Measurements from ENCODE around the gene LRCH1. TPM values are rescaled to one million over a fixed set of nuclear protein-coding genes. Genes with fewer than 3 reads are reported as not detected.
A peak's percentile ranks its signal among the peaks of the same experiment; 100 is the strongest.

Gene LRCH1
- total RNA-seq, 1 donor from 2014 or later, result 19.3 TPM

DNA sequence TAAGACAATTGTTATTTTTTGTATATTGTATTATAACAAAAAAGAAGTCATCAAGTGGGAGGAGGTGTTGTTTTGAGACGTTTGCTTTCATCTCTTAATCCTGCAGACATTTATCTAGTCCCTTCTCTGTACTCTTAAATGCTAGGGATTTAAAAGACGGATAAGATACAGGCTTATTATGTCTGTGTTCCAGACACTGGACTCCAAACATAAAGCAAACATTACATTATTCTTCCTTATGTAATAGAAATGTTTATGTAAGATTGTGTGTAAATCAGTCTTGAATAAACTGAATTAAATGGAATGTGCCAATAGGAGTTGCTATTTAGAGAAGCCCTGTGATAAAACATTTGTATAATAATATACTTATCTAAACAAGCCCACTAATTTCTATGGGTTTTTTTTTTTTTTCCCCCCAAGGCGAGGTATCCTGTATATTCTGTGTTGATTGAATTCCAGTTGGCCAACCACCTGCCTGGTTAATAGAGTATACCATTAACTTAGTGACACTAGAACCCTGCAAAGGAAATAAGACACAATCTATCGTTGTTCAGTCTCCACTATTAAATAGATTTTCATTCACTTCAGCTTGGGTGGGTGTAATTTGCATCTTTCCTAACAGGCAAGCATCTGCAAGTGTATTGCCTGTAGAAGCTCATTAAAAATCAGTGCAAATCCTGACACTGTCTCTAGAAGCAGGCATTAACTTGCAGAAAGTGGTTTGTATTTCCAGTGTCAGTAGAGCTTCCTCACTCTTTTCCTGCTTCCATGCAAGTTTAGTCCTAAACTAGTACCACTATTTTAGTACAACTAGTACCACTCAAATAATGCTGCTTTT lies 69.0 kb downstream of the LRCH1 start:
- no peak for DNase-seq (ENCODE audit: low spot score)
- intact Hi-C loops (cut with DNase I), result no loop called here

DNA sequence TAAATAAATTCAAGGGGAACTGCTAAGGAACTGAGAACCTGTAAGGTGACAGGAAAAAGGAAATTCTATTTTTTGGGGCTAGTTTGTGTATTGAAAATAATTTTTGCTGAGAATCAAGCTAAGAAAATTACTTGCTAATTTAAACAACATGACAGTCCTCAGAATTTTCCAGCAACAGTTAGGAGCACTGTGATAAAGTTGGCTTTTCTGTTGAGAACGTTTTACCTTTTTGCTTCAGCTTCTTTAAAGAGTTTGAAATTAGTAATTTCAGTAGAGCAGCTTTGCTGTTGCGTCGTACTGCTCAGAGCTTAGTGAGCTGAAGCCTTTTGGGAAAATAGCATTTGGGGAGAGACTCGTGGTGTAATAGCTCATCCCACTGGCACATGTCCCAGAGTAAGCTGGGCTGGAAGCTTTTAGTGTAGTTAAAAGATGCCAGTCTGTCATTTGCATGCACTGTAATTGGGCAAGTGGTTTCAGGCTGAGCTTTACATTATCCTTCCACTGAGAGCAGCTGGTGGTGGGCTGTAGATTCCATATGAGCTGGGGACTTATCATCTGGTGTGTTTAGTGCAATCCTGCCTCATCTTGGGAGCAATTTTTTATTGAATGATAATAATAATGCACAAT lies 69.8 kb downstream of the LRCH1 start:
- no peak for DNase-seq (ENCODE audit: low spot score)
- intact Hi-C loops (cut with DNase I), result no loop called here

DNA sequence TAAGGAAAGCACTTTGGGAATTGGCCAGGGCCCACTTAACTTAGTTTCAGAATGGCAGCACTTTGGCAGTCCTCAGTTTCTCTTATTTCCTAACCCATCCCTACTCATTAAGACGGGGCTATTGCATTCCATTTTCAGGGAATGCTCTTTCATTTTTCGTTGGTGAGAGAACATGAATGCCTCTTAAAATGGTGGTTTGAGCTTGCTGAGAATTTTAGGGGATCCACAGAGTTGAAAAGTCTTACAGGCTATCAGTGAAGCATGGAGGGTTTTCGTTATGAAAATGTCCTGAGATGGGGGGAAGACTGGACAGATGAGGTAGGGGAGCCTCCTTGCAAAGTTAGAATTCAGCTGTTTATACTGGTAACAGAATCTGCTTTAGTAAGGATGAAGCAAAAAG lies 71.4 kb downstream of the LRCH1 start:
- intact Hi-C loops (cut with DNase I), result no loop called here
- no peak for DNase-seq (ENCODE audit: low spot score)

DNA sequence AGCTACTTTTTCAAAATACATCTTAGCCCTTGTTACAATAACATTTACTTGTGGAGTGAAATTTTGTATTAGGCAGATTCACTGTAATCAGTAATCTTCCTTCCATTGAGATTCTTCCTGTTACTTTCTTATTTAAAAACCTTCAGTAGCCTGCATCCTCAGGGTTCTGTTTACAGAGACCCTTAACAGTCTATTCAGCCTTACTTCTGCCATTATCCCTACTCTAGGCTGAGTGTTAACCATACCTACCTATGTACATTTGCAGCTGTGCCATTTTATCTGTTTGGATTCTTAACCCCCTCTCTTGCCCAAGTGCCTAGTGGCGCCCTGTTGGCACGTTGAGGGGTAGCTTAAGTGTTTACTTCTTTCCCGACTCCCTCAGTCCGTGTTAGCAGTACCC lies 71.9 kb downstream of the LRCH1 start:
- intact Hi-C loops (cut with DNase I), result no loop called here
- no peak for DNase-seq (ENCODE audit: low spot score)

DNA sequence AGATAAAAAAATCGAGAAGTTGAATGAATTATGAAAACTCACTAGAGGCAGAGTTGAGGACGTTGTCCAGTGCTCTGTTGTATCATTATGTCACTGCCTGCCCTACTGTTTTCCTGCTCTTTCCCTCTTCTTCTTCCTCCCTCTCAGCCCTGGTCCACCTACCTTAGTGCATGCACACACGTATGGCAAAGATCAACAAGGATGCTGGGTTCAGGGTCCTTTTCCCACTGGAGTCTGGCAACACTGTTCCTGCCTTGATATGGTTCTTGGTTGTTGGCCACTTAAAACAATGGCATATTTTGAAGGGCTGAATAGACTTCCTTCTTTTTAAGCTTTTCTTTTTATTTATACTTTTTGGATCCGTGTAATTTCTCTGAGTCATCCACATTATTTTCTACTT lies 74.5 kb downstream of the LRCH1 start:
- no peak for DNase-seq (ENCODE audit: low spot score)
- intact Hi-C loops (cut with DNase I), result no loop called here

DNA sequence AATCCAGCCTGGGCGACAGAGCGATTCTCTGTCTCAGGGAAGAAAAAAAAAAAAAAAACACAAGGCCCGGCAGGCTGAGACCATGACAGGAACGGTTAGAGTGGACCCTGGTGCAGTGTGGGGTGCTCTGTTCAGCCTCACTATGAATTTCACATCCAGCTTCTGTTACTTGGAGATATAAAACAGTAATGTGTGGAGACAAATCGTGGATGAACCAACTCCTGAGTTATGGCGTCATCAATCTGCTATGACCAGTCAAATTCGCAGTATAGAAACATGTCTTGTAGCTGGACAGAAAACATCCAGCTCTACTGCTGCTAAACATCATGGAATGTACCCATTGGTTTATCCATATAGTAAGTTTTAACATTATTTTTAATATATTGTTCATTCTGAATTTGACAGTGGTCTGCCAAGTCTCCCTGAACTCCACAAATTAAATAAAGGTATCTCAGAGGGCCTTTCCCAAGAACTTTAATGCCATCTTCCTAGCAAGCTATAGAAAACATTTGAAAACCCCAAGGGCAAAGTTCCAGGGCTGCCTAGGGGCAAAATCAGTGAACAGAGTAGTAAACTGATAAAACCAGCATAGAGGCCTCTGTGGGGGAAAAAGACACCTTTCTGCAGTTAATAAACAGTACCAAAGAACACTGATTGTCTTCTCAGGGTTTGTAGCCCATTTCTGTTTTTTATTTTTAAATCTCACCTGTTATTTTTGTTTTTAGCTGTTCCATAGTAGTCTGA lies 75.8 kb downstream of the LRCH1 start:
- intact Hi-C loops (cut with DNase I), result no loop called here
- no peak for DNase-seq (ENCODE audit: low spot score)

DNA sequence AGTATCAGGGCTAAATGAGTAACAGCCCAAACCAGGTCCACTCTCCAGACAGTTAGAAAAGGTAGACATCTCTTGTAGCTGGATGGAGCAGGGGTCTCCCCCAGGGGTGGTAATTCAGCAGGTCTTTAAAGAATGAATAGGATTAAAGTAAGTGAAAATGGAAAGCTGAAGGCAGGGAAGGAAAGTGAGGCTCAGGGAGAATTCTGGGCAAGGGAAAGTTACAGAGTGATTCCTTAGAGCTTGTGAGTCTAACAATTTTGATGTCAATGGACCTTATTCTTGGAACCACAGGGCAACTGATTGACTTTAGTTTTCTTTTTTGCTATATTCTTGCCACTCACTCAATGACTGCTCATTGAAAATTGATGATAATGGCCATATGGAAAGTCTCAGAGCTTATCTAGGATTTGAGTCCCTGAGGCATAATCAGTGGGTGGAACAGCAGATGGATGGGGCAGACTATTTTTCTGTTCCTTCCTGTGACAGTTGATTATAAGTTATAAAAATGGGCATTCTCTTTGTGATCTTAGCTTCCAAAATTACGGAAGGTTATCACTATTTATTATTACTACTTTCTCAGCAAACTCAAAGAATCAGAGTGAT lies 76.9 kb downstream of the LRCH1 start:
- intact Hi-C loops (cut with DNase I), result no loop called here
- DNase-seq (ENCODE audit: low spot score), result no peak

DNA sequence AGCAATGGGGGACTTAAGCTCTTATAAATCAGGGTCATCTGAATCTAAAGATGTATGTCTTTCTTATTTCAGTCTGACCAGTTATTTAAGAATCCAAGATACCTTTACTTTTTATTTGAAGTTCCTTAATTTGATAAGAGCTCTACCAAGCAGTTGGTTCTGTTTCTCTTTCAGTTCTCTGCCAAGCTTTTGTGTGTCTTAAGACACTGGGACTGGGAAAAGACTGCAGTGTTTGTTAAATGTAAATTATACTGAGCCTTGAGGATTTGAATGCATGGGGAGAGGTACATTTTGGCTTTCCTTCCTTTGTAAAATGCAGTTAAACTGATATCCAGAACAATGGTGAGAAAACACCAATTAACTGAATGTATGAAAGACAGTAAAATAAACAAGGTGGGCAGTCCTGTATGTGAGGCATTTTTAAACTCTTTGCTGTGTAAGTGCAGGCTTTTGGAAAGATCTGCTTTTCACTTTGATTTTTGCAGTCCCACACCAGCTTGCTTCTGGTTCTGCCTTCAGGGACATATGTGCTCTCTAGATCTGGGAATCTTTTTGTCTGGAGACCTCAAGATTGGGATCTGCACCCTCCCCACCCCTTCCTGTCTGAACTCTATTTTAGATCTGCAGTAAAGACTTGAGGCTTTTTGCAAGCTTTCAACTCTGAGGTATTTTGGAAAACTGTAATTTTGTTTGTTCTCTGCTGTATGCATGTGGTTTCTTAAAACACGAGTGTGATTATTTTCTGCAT lies 77.6 kb downstream of the LRCH1 start:
- intact Hi-C loops (cut with DNase I), result no loop called here
- no peak for DNase-seq (ENCODE audit: low spot score)

DNA sequence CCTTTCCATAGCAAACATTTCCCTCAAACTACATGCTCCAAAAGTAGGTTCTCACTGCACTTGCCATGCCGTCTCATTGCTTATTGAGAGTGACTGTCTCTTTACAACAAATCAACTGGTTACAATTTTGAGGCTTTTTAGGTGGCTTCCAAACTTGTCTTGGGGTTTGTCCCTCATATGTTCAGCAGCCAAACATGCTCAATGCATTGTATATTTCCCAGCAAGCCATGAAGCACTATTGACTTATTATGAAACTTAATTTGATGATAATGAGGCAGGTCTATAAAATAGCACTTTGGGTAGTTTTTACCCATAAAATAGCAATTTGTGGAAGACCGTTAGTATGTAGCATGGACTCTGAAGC lies 78.2 kb downstream of the LRCH1 start:
- intact Hi-C loops (cut with DNase I), result no loop called here
- DNase-seq (ENCODE audit: low spot score), result no peak

DNA sequence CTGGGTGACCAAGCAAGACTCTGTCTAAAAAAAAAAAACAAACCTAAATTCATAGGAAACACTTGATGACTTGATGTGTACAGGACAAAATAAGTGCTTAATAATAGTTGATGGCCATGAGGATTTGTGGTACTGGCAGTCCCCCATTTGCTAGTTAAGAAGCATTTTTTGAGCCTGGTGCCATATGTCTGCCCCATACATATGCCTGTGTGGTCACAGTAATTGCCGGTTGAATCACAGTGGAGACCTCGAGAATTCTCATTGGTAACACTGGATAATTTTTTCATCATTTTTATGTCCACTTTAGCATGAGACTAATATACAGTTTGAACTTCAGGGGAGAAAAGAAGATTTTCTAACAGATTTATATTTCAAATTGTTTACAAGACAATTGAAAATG lies 79.2 kb downstream of the LRCH1 start:
- DNase-seq (ENCODE audit: low spot score), result no peak
- intact Hi-C loops (cut with DNase I), result no loop called here

DNA sequence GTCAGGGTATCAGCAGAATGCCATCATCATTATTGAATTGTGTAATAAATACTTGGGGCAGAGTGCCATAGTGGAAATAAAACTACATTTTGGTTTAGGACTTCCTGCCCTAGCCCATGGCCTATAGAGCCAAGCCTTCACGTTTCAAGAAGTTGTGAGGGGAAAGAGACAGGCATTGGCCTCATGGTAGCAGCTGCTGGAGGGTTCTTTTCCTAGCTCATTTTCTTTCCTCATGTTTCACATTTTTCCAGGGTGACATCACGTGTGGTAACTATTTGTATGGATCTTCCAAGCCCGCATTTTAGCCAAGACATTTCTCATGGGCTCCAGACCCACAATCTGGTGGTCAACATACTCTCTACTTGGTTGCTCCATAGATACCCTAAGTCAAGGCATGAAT lies 80.4 kb downstream of the LRCH1 start:
- no peak for DNase-seq (ENCODE audit: low spot score)
- intact Hi-C loops (cut with DNase I), result no loop called here

DNA sequence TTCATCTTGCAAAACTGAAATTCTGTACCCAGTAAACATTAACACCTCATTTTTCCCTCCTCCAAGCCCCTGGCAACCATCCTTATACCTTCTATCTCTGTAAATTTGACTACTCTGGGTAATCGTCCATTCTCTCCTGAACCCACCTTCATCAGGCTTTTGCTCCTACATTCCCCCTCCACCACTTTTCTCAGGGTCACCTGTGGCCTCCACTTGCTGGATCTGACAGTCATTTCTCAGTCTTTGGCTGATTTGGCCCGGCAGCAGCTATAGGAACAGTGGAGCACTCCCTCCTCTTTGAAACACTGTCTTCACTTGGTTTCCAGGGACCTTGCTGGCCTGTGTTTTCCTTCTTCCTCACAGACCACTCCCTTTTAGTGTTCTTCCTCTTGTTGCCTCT lies 83.5 kb downstream of the LRCH1 start:
- intact Hi-C loops (cut with DNase I), result no loop called here
- DNase-seq (ENCODE audit: low spot score), result no peak

DNA sequence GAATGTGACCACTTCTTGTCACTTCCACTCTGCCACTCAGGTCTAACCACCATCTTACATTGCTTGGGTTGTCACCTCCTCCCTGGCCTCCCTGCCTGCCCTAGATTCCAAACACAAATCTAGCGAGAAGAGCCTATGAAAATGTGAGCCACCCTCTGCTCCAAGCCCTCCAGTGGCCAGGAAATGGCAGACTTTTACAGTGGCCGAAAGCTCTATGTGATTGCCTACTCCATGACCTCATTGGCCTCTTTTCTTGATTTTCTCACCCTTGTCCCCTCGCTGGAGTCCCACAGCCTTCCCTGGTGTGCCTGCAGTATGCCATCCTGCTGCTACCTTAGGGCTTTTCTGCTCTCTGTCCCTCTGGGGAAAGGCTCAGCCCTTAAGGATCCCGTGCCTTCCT lies 84.2 kb downstream of the LRCH1 start:
- no peak for DNase-seq (ENCODE audit: low spot score)
- intact Hi-C loops (cut with DNase I), result no loop called here

DNA sequence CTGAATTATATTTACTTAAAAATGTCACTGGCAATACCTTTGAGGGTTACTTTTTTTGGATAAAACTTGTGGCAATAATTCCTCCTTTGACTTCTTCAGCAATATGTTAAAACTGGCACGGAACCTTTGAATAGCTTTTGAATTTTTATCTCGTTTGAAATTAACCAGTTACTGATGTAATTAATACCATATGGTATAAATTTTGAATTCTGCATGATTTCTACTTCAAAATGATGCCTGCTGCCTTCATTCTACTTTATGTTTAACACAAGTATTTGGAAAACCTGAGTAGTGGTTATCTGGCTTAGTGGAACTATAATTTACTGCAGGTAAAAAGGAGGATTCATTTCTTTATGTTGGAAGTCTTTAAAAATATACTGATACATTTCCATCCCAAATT lies 85.3 kb downstream of the LRCH1 start:
- intact Hi-C loops (cut with DNase I), result no loop called here
- no peak for DNase-seq (ENCODE audit: low spot score)

DNA sequence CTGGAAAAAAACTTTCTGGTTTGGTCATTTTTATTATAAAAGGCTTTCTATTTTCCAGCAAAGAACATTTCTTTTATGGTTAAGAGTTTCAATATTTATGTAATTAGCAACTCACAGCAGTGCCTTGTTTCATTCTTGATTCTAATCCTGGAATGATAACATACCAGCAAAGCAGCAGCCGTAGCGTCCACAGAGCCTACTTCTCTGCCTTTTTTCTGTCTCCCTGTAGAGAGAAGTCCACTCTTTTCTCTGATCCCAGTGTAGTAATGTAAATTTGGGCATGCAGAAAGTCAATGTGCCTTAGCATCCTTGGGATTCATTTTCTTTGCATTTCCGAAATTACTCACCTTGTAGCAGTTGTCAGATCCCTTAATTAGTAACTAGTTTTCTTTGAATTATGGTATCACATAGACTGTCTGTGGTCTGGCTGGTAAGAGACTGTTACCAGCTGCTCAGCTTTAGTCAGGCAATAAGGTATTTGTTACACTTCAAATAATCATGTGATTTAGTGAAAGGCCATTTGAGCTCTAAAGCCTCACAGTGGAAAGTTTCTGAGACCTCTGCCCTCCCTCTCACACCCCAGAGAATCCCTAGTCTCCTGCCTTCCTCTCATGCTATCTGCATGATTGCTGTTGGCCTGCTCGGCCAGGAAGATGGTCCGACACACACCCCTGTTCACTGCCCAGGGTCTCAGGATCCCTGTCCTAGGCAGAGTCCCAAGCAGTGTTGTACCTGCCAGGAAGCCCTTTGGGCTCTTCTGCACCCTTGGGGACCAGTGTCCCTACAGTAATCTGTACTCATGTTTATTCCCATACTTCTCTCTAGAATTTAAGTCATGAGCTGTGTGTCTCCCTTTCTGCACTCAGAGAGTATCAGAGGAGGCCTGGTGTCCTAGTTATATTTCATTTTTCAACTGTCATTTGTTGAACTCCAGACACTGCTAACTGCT lies 86.3 kb downstream of the LRCH1 start:
- no peak for DNase-seq (ENCODE audit: low spot score)
- intact Hi-C loops (cut with DNase I), result no loop called here

DNA sequence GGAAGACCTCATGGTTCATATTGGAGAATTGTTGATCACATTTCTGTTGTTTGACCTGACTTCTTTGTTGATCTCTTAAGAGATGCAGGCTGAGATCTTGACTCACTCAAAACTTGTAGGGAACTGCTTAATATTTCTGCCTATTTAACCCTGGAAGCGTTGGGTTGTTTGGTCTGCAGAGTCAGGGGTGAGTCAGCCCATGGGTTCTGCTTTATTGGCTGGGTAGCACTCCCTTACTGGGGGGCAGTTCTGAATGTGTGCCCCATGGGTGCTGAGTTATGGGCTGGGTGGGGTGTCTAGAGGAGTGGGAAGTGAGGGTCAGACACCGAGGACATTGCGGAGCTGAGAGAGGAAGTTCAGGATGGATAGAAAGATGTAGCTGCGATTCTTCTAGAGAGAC lies 87.9 kb downstream of the LRCH1 start:
- intact Hi-C loops (cut with DNase I), result loop anchor here (5.0 kb wide), 1 partner anchor 89 kb away; the partner anchor contains the start of gene LRCH1
- no peak for DNase-seq (ENCODE audit: low spot score)

DNA sequence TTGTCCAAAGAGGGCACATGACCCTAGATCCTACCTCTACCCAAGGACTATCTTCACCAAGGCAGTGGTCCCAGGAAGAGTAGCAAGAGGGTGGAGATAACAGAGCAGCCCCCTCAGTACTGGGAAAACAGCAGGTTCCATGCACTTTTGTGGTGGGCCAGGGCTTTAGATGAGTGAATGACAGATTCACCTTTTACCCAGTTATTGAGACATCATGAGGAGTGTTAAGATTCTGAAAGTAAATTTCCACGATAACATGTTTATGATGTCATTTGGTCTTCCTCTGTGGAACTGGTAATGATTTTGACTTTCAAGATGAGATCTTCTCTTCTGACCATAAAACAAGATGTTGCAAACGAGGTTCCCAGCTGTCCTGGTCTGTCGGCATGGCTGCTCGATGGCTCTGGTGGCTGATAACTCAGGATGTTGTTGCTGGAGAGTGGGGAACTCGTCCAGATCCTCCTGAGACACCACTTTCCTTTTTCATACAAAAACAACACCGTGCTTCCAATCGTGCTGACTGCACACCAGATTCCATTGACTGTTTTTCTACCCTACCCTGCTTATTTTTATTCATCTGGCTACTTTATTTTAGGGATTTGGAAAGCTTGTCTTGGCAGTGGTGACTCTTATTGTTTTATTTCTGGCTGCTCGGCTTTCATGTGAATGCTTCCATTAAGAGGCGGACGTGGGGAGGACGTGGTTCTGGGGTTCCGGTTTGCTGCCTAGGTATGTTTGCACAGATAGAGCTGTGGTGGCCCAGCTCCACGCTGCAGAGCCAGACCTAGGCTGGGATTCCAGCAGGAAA lies 88.5 kb downstream of the LRCH1 start:
- peak; percentile 83 for DNase-seq (ENCODE audit: low spot score)
- intact Hi-C loops (cut with DNase I), result loop anchor here (5.0 kb wide), 1 partner anchor 89 kb away; the partner anchor contains the start of gene LRCH1

DNA sequence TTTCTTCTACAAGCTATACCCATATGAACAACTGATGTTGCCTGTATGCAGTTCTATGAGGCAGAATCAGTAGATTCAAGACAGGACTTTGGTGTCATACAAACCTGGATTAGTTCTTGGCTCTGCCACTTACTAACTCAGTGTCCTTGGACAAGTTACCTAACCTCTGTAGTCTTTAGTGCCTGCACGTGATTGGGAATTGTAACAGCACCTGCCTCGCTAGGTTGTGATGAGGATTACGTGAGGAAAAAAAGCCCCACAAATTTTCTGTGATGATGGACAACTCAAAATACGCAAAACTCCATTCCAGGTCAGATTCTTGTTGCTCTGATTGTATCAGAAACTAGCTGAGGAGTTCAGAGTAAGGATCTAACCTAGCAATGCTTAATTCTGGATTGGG lies 89.3 kb downstream of the LRCH1 start:
- intact Hi-C loops (cut with DNase I), result loop anchor here (5.0 kb wide), 1 partner anchor 90 kb away; the partner anchor contains the start of gene LRCH1
- DNase-seq (ENCODE audit: low spot score), result no peak

All from cardiac septum (tissue), 1 donor.